HepG2 (cell line): ENCODE measurements around the gene CHFR. TPM values are rescaled to one million over a fixed set of nuclear protein-coding genes. Genes with fewer than 3 reads are reported as not detected.

Experiments
- AGO1 ChIP-seq: fragments of 200-400 bp; formaldehyde crosslinking; IDR thresholded peaks from 2 replicates; pipeline ENCODE4 v1.6.1; 2017; ENCODE audit warnings: mild to moderate bottlenecking, low read depth, low read length, moderate library complexity; ENCODE audit not compliant: poor library complexity, severe bottlenecking
- CBX2 ChIP-seq, 2 experiments: fragments of 200-600 bp in 1 of 2; sonication (generic); formaldehyde crosslinking in 1 of 2; IDR thresholded peaks; 2 replicates each; pipeline versions ENCODE4 v1.7.0 to v1.8.1; 2018 to 2022; ENCODE audit warnings: low read depth in 2 of 2, low read length in 1 of 2, mild to moderate bottlenecking in 1 of 2, missing genetic modification reagents in 1 of 2
- DNMT3B ChIP-seq: conservative IDR thresholded peaks from 2 replicates; pipeline ENCODE4 v1.6.1; 2016; ENCODE audit warnings: missing biosample characterization, control low read depth
- DRAP1 ChIP-seq: IDR thresholded peaks from 2 replicates; pipeline ENCODE4 v1.6.1; 2016; ENCODE audit warnings: missing genetic modification reagents, missing compliant biosample characterization
- HOXA3 ChIP-seq: sonication (generic); formaldehyde crosslinking; IDR thresholded peaks from 2 replicates; pipeline ENCODE4 v1.5.0; 2020; ENCODE audit warnings: missing genetic modification reagents
- HOXA5 ChIP-seq: sonication (generic); formaldehyde crosslinking; IDR thresholded peaks from 2 replicates; pipeline ENCODE4 v1.4.0; 2020; ENCODE audit warnings: missing genetic modification reagents
- IRX3 ChIP-seq: sonication (generic); formaldehyde crosslinking; IDR thresholded peaks from 2 replicates; pipeline ENCODE4 v1.8.1; 2023; ENCODE audit warnings: mild to moderate bottlenecking, low read depth, missing genetic modification reagents, borderline replicate concordance
- MEF2D ChIP-seq: sonication (generic); formaldehyde crosslinking; IDR thresholded peaks from 2 replicates; pipeline ENCODE4 v1.5.1; 2020; ENCODE audit warnings: mild to moderate bottlenecking, missing genetic modification reagents
- PHF20 ChIP-seq: sonication (generic); formaldehyde crosslinking; IDR thresholded peaks from 2 replicates; pipeline ENCODE4 v1.5.0; 2020; ENCODE audit warnings: mild to moderate bottlenecking, missing genetic modification reagents
- SOX13 ChIP-seq, 3 experiments: fragments of 450-650 bp in 1 of 3; sonication (generic) in 1 of 3; formaldehyde crosslinking in 1 of 3; IDR thresholded peaks in 2 of 3; conservative IDR thresholded peaks in 1 of 3; 2 replicates each; pipeline versions ENCODE4 v1.5.0 to v1.6.1; 2016 to 2020; ENCODE audit warnings: antibody characterized with exemption in 1 of 3, mild to moderate bottlenecking in 1 of 3, missing compliant biosample characterization in 1 of 3, missing genetic modification reagents in 1 of 3, moderate library complexity in 1 of 3
- U2AF2 ChIP-seq: fragments of 200-400 bp; formaldehyde crosslinking; IDR thresholded peaks from 2 replicates; pipeline ENCODE4 v1.6.1; 2017; ENCODE audit warnings: low read depth, mild to moderate bottlenecking, low read length
- ZFP36L1 ChIP-seq: sonication (generic); formaldehyde crosslinking; IDR thresholded peaks from 2 replicates; pipeline ENCODE4 v1.8.0; 2022; ENCODE audit warnings: mild to moderate bottlenecking, missing genetic modification reagents, moderate library complexity
- ZNF234 ChIP-seq: sonication (generic); formaldehyde crosslinking; conservative IDR thresholded peaks from 2 replicates; pipeline ENCODE4 v1.5.1; 2020; ENCODE audit warnings: mild to moderate bottlenecking, missing genetic modification reagents
- ZNF326 ChIP-seq: sonication (generic); formaldehyde crosslinking; IDR thresholded peaks from 2 replicates; pipeline ENCODE4 v1.4.0; 2020; ENCODE audit warnings: missing genetic modification reagents, borderline replicate concordance
- ZNF549 ChIP-seq: sonication (generic); formaldehyde crosslinking; IDR thresholded peaks from 2 replicates; pipeline ENCODE4 v1.5.0; 2020; ENCODE audit warnings: missing genetic modification reagents
- ZNF562 ChIP-seq: sonication (generic); formaldehyde crosslinking; IDR thresholded peaks from 2 replicates; pipeline ENCODE4 v1.8.0; 2022; ENCODE audit warnings: missing genetic modification reagents, borderline replicate concordance
- ZNF737 ChIP-seq: sonication (generic); formaldehyde crosslinking; IDR thresholded peaks from 2 replicates; pipeline ENCODE4 v1.5.0; 2020; ENCODE audit warnings: missing genetic modification reagents, mild to moderate bottlenecking, borderline replicate concordance
- ZNF75D ChIP-seq: sonication (generic); formaldehyde crosslinking; IDR thresholded peaks from 2 replicates; pipeline ENCODE4 v1.8.1; 2023; ENCODE audit warnings: missing genetic modification reagents, mild to moderate bottlenecking, borderline replicate concordance
- ZNF773 ChIP-seq: sonication (generic); formaldehyde crosslinking; IDR thresholded peaks from 2 replicates; pipeline ENCODE4 v1.4.0; 2020; ENCODE audit warnings: missing genetic modification reagents, borderline replicate concordance
- ZNF790 ChIP-seq: sonication (generic); formaldehyde crosslinking; IDR thresholded peaks from 2 replicates; pipeline ENCODE4 v1.8.0; 2022; ENCODE audit warnings: missing genetic modification reagents, mild to moderate bottlenecking, borderline replicate concordance
- polyA plus RNA-seq, 8 experiments: library from polyadenylated mRNA; depleted of rRNA in 3 of 8; stranded (reverse) in 7 of 8; unstranded in 1 of 8; fragments of >200 nt; fragmentation: Illumina TruSeq in 4 of 8; extraction: Trizol in 4 of 8; gene quantifications; 2 replicates each; pipeline versions ENCODE4 v1.2.1 to v1.2.3, GENCODE V29; 2011 to 2016; ENCODE audit warnings: low read depth in 4 of 8, missing spikeins in 1 of 8, mixed read lengths in 1 of 8; ENCODE audit not compliant: insufficient read depth in 1 of 8
- total RNA-seq, 5 experiments: library from RNA; depleted of rRNA; stranded (reverse); fragments of >200 nt; fragmentation: Illumina TruSeq; extraction: Trizol; gene quantifications; 2 replicates each; pipeline ENCODE4 v1.2.3, GENCODE V29; 2016; ENCODE audit warnings: low read depth in 1 of 5
- TF ChIP-seq, protein P1 (sequence below): sonication (generic); formaldehyde crosslinking; IDR thresholded peaks from 2 replicates; pipeline ENCODE4 v1.4.0; 2020; ENCODE audit warnings: missing genetic modification reagents
- TF ChIP-seq, protein P2 (sequence below): IDR thresholded peaks from 2 replicates; pipeline ENCODE4 v1.6.1; 2016
- TF ChIP-seq, protein P3 (sequence below): sonication (generic); formaldehyde crosslinking; IDR thresholded peaks from 2 replicates; pipeline ENCODE4 v1.5.0; 2020; ENCODE audit warnings: mild to moderate bottlenecking, missing genetic modification reagents

The CHFR gene
- total and polyA plus RNA-seq, 2 of the 13 experiments (the other 11 are each of a cell fraction or from before 2014, with no cell fraction given): 21.4 to 21.5 TPM

GRCh38 chr12:132887513-132888351 is at the start of gene CHFR (continued):
- TF ChIP-seq, protein P1, sequence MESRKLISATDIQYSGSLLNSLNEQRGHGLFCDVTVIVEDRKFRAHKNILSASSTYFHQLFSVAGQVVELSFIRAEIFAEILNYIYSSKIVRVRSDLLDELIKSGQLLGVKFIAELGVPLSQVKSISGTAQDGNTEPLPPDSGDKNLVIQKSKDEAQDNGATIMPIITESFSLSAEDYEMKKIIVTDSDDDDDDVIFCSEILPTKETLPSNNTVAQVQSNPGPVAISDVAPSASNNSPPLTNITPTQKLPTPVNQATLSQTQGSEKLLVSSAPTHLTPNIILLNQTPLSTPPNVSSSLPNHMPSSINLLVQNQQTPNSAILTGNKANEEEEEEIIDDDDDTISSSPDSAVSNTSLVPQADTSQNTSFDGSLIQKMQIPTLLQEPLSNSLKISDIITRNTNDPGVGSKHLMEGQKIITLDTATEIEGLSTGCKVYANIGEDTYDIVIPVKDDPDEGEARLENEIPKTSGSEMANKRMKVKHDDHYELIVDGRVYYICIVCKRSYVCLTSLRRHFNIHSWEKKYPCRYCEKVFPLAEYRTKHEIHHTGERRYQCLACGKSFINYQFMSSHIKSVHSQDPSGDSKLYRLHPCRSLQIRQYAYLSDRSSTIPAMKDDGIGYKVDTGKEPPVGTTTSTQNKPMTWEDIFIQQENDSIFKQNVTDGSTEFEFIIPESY (CRISPR knock-in tag): 0 out of 2 replicates have a peak, but pooled peaks have one; percentile 15
- peak; percentile 98 for TF ChIP-seq HOXA3
- no peak for TF ChIP-seq ZNF326
- TF ChIP-seq ZNF549 (CRISPR knock-in tag): no peak
- TF ChIP-seq CBX2 (IDR thresholded peaks at IDR 0.05; ENCODE audit: low read depth, low read length): no peak
- TF ChIP-seq CBX2 (CRISPR knock-in tag; IDR thresholded peaks at IDR 0.05; ENCODE audit: low read depth): no peak
- TF ChIP-seq ZNF773 (CRISPR knock-in tag): no peak
- TF ChIP-seq MEF2D (CRISPR knock-in tag): peak; percentile 69; the same call in 1 of the 2 replicates
- no peak for TF ChIP-seq ZNF75D (CRISPR knock-in tag)
- TF ChIP-seq, protein P2, sequence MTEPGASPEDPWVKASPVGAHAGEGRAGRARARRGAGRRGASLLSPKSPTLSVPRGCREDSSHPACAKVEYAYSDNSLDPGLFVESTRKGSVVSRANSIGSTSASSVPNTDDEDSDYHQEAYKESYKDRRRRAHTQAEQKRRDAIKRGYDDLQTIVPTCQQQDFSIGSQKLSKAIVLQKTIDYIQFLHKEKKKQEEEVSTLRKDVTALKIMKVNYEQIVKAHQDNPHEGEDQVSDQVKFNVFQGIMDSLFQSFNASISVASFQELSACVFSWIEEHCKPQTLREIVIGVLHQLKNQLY: 0 out of 2 replicates have a peak, but pooled peaks have one; percentile 8
- TF ChIP-seq, protein P3, sequence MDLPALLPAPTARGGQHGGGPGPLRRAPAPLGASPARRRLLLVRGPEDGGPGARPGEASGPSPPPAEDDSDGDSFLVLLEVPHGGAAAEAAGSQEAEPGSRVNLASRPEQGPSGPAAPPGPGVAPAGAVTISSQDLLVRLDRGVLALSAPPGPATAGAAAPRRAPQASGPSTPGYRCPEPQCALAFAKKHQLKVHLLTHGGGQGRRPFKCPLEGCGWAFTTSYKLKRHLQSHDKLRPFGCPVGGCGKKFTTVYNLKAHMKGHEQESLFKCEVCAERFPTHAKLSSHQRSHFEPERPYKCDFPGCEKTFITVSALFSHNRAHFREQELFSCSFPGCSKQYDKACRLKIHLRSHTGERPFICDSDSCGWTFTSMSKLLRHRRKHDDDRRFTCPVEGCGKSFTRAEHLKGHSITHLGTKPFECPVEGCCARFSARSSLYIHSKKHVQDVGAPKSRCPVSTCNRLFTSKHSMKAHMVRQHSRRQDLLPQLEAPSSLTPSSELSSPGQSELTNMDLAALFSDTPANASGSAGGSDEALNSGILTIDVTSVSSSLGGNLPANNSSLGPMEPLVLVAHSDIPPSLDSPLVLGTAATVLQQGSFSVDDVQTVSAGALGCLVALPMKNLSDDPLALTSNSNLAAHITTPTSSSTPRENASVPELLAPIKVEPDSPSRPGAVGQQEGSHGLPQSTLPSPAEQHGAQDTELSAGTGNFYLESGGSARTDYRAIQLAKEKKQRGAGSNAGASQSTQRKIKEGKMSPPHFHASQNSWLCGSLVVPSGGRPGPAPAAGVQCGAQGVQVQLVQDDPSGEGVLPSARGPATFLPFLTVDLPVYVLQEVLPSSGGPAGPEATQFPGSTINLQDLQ (CRISPR knock-in tag): peak; percentile 87
- peak; percentile 40; the same call in 1 of the 2 replicates for TF ChIP-seq IRX3
- TF ChIP-seq DNMT3B (CRISPR knock-in tag): no peak
- TF ChIP-seq SOX13 (IDR thresholded peaks at IDR 0.05): no peak
- TF ChIP-seq SOX13 (CRISPR knock-in tag; conservative IDR thresholded peaks at IDR 0.05 in 1 of 2, IDR thresholded peaks at IDR 0.05 in 1 of 2): no peak; a peak in 1 of 4 replicates
- TF ChIP-seq AGO1: no peak
- TF ChIP-seq ZNF737 (CRISPR knock-in tag): peak; percentile 59; the same call in 1 of the 2 replicates
- peak; percentile 40; the same call in 1 of the 2 replicates for TF ChIP-seq DRAP1 (CRISPR knock-in tag)
- TF ChIP-seq ZFP36L1 (CRISPR knock-in tag): 0 out of 2 replicates have a peak, but pooled peaks have one; percentile 28
- 0 out of 2 replicates have a peak, but pooled peaks have one; percentile 35 for TF ChIP-seq HOXA5
- no peak for TF ChIP-seq ZNF562 (CRISPR knock-in tag)
- no peak for TF ChIP-seq ZNF234 (CRISPR knock-in tag)
- TF ChIP-seq ZNF790 (CRISPR knock-in tag): no peak
- TF ChIP-seq U2AF2: no peak
- TF ChIP-seq PHF20 (CRISPR knock-in tag): peak; percentile 94
